IMR-90 (cell line): ENCODE measurements around the gene ZNF423.

Experiments used
- BHLHE40 ChIP-seq: fragments of 150-350 bp; IDR thresholded peaks from 2 replicates; pipeline ENCODE4 v1.6.1; 2016; ENCODE audit warnings: mild to moderate bottlenecking, low read depth, low read length
- CEBPB ChIP-seq: IDR thresholded peaks from 2 replicates; pipeline ENCODE4 v1.6.1; 2012; ENCODE audit warnings: low read depth, low read length, improper control_type of control experiment
- CHD1 ChIP-seq: IDR thresholded peaks from 2 replicates; pipeline ENCODE4 v1.6.1; 2012; ENCODE audit warnings: low read depth, low read length, improper control_type of control experiment
- CTCF ChIP-seq: conservative IDR thresholded peaks from 2 replicates; pipeline ENCODE4 v1.5.1; 2012; ENCODE audit warnings: mild to moderate bottlenecking, low read depth, low read length, improper control_type of control experiment
- FOS ChIP-seq: fragments of 150-350 bp; IDR thresholded peaks from 2 replicates; pipeline ENCODE4 v1.6.1; 2016; ENCODE audit warnings: low read depth, low read length
- MAFK ChIP-seq: IDR thresholded peaks from 2 replicates; pipeline ENCODE4 v1.6.1; 2012; ENCODE audit warnings: low read depth, low read length, improper control_type of control experiment
- MAZ ChIP-seq: IDR thresholded peaks from 2 replicates; pipeline ENCODE4 v1.6.1; 2012; ENCODE audit warnings: low read depth, mild to moderate bottlenecking, low read length, improper control_type of control experiment, moderate library complexity, borderline replicate concordance
- MXI1 ChIP-seq: IDR thresholded peaks from 2 replicates; pipeline ENCODE4 v1.6.1; 2012; ENCODE audit warnings: low read depth, mild to moderate bottlenecking, low read length, moderate library complexity, borderline replicate concordance
- NFE2L2 ChIP-seq: fragments of 150-350 bp; IDR thresholded peaks from 2 replicates; pipeline ENCODE4 v1.6.1; 2016; ENCODE audit warnings: low read depth, mild to moderate bottlenecking, low read length
- POLR2A ChIP-seq: IDR thresholded peaks from 2 replicates; pipeline ENCODE4 v1.6.1; 2012; ENCODE audit warnings: mild to moderate bottlenecking, low read depth, low read length
- RAD21 ChIP-seq: IDR thresholded peaks from 2 replicates; pipeline ENCODE4 v1.6.1; 2012; ENCODE audit warnings: low read length, improper control_type of control experiment
- SMC3 ChIP-seq: fragments of 150-350 bp; IDR thresholded peaks from 2 replicates; pipeline ENCODE4 v1.6.1; 2016; ENCODE audit warnings: low read depth, mild to moderate bottlenecking, antibody characterized with exemption, low read length, moderate library complexity
- USF2 ChIP-seq: fragments of 150-350 bp; IDR thresholded peaks from 2 replicates; pipeline ENCODE4 v1.6.1; 2017; ENCODE audit warnings: mild to moderate bottlenecking, antibody characterized with exemption, low read length, low read depth

- TF ChIP-seq CTCF (no peak), POLR2A (no peak), MAFK (no peak), CEBPB (no peak), RAD21 (no peak), BHLHE40 (no peak), SMC3 (no peak), FOS (no peak), MAZ (no peak), MXI1 (no peak), USF2 (no peak), CHD1 (no peak), NFE2L2 (no peak)
These were observed 339.4 kb downstream of the ZNF423 start for GRCh38 chr16:49516382-49517036.
